Measurements from ENCODE around the gene ART1.

DNA sequence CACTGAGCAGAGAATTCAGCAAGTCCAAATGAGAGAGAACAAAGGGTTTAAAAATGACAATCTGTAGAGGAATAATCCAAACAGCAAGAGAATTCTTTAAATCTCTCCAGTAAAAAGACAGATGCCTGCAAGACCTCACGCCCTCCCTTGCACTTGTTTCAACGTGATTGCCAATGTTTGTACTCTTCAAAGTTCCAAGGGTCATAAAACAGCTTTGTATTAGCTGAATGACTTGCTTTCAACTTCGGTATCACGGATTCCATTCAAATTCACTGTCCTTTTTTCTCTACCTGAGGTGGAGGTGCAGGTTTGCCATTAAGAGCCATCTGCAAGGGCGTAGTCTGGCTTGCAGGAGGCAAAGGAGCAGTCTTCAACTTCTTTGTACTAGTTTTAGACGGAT lies 67.3 kb downstream of the ART1 start:
- TF ChIP-seq CTCF (IDR thresholded peaks at IDR 0.05; ENCODE audit: control extremely low read depth in 1 of 3, insufficient read depth in 1 of 3, low read depth in 1 of 3, low read length in 3 of 3) (no peak), CEBPB (IDR thresholded peaks at IDR 0.05; ENCODE audit: low read depth, low read length) (no peak), CBX5 (IDR thresholded peaks at IDR 0.05; ENCODE audit: low read depth, low read length) (no peak), CTBP2 (IDR thresholded peaks at IDR 0.05; ENCODE audit: borderline replicate concordance, insufficient read depth, insufficient read length, low read length) (no peak), KDM5A (IDR thresholded peaks at IDR 0.05; ENCODE audit: low read length) (no peak), CHD1 (IDR thresholded peaks at IDR 0.05; ENCODE audit: low read depth, low read length) (no peak), CBX8 (IDR thresholded peaks at IDR 0.05; ENCODE audit: borderline replicate concordance, low read depth, low read length) (no peak), POU5F1 (IDR thresholded peaks at IDR 0.05; ENCODE audit: low read depth, low read length) (no peak), GTF2F1 (IDR thresholded peaks at IDR 0.05; ENCODE audit: borderline replicate concordance, low read depth, low read length) (no peak), EZH2 (IDR thresholded peaks at IDR 0.05; ENCODE audit: low read depth, low read length, severe bottlenecking) (no peak), ATF3 (IDR thresholded peaks at IDR 0.05; ENCODE audit: insufficient read depth, low read depth, low read length) (no peak), POLR2A (IDR thresholded peaks at IDR 0.05; ENCODE audit: control extremely low read depth in 1 of 2, low read depth in 2 of 2, low read length in 2 of 2) (no peak), SP4 (IDR thresholded peaks at IDR 0.05; ENCODE audit: low read length) (no peak), TAF1 (IDR thresholded peaks at IDR 0.05; ENCODE audit: low read depth, low read length) (no peak)

Measured in H1 (cell line).